DOHH2 (cell line): Measurements from ENCODE around the gene CCIN.

Experiments
- H3F3A ChIP-seq: fragments of 200-600 bp; sonication (generic), shearing (Covaris generic); 2 replicates; pipeline ENCODE4 v1.6.0; 2016; ENCODE audit warnings: antibody characterized with exemption, mild to moderate bottlenecking; ENCODE audit not compliant: control insufficient read depth, insufficient read depth
- H3K27ac ChIP-seq: fragments of 200-600 bp; sonication (generic); 2 replicates; pipeline ENCODE4 v1.5.1; 2014; ENCODE audit warnings: low read depth, mild to moderate bottlenecking, low read length, moderate library complexity
- H3K27me3 ChIP-seq: fragments of 200-600 bp; sonication (generic); 2 replicates; pipeline ENCODE4 v1.6.1; 2014; ENCODE audit warnings: mild to moderate bottlenecking, low read length, mixed read lengths; ENCODE audit not compliant: control insufficient read depth
- H3K36me3 ChIP-seq: fragments of 200-600 bp; sonication (generic); 2 replicates; pipeline ENCODE4 v1.6.1; 2014; ENCODE audit warnings: mild to moderate bottlenecking, low read length, moderate library complexity, mixed read lengths; ENCODE audit not compliant: control insufficient read depth
- H3K4me1 ChIP-seq: fragments of 200-600 bp; sonication (generic); 2 replicates; pipeline ENCODE4 v1.6.1; 2014; ENCODE audit warnings: mild to moderate bottlenecking, low read length, mixed read lengths; ENCODE audit not compliant: control insufficient read depth
- H3K4me2 ChIP-seq: fragments of 200-600 bp; sonication (generic); 2 replicates; pipeline ENCODE4 v1.6.0; 2014; ENCODE audit warnings: mild to moderate bottlenecking, low read length, moderate library complexity
- H3K4me3 ChIP-seq: fragments of 200-600 bp; sonication (generic); 2 replicates; pipeline ENCODE4 v1.5.1; 2014; ENCODE audit warnings: mild to moderate bottlenecking, low read length, mixed read lengths
- H3K79me2 ChIP-seq: fragments of 200-600 bp; sonication (generic); 2 replicates; pipeline ENCODE4 v1.6.1; 2014; ENCODE audit warnings: mild to moderate bottlenecking, low read length, mixed read lengths; ENCODE audit not compliant: control insufficient read depth
- H3K9me2 ChIP-seq: fragments of 200-600 bp; sonication (generic); replicated peaks from 2 replicates; pipeline ENCODE4 v1.6.1; 2014; ENCODE audit warnings: mild to moderate bottlenecking, low read length, mixed read lengths; ENCODE audit not compliant: control insufficient read depth
- H3K9me3 ChIP-seq: fragments of 200-600 bp; sonication (generic); 2 replicates; pipeline ENCODE4 v1.6.1; 2014; ENCODE audit warnings: antibody characterized with exemption, low read length, mixed read lengths; ENCODE audit not compliant: control insufficient read depth, insufficient read depth
- H4K20me1 ChIP-seq: fragments of 200-600 bp; sonication (generic); 2 replicates; pipeline ENCODE4 v1.6.0; 2014; ENCODE audit warnings: low read depth, mild to moderate bottlenecking, antibody characterized with exemption, low read length, moderate library complexity; ENCODE audit not compliant: control insufficient read depth, insufficient read depth
- EZH2phosphoT487 ChIP-seq: fragments of 200-600 bp; sonication (generic); IDR thresholded peaks from 2 replicates; pipeline ENCODE4 v1.6.1; 2017; ENCODE audit warnings: borderline replicate concordance, mild to moderate bottlenecking, antibody characterized with exemption, low read length, moderate library complexity, mixed read lengths
- TF ChIP-seq, protein P1 (sequence below): fragments of 200-600 bp; sonication (generic); IDR thresholded peaks from one replicate; pipeline ENCODE4 v1.5.1; 2014; ENCODE audit warnings: antibody characterized with exemption, mild to moderate bottlenecking, low read depth, low read length; ENCODE audit not compliant: poor library complexity, severe bottlenecking

The CCIN gene

GRCh38 chr9:36169166-36169565 lies at the start of gene CCIN:
CCIN (plus strand) TSS chr9:36169388; CDS start chr9:36169503, 115 bp downstream.
- Histone ChIP-seq H3K4me3 (no peak within 1 kb of the TSS), H3K9me2 (no peaks in the 10 kb centered on the region), H3K79me2 (no peaks in the 10 kb centered on the region), H3K4me1 (peaks cover 6% of the 10 kb centered on the region), H3K27me3 (peaks cover 19% of the 10 kb centered on the region), H3K9me3 (no peaks in the 10 kb centered on the region), H4K20me1 (no peaks in the 10 kb centered on the region), H3K4me2 (no peak within 1 kb of the TSS), H3F3A (no peaks in the 10 kb centered on the region), H3K36me3 (no peaks in the 10 kb centered on the region), H3K27ac (no peak within 1 kb of the TSS)
- no peak for TF ChIP-seq EZH2phosphoT487
- TF ChIP-seq, protein P1, sequence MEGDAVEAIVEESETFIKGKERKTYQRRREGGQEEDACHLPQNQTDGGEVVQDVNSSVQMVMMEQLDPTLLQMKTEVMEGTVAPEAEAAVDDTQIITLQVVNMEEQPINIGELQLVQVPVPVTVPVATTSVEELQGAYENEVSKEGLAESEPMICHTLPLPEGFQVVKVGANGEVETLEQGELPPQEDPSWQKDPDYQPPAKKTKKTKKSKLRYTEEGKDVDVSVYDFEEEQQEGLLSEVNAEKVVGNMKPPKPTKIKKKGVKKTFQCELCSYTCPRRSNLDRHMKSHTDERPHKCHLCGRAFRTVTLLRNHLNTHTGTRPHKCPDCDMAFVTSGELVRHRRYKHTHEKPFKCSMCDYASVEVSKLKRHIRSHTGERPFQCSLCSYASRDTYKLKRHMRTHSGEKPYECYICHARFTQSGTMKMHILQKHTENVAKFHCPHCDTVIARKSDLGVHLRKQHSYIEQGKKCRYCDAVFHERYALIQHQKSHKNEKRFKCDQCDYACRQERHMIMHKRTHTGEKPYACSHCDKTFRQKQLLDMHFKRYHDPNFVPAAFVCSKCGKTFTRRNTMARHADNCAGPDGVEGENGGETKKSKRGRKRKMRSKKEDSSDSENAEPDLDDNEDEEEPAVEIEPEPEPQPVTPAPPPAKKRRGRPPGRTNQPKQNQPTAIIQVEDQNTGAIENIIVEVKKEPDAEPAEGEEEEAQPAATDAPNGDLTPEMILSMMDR, result no peak

GRCh38 chr9:36119476-36119875 lies 49.7 kb upstream of the CCIN start:
- Histone ChIP-seq H3K4me3 (no peak overlapping the region), H3F3A (no peaks in the 10 kb centered on the region), H3K36me3 (no peaks in the 10 kb centered on the region), H3K27ac (no peak overlapping the region), H3K4me2 (no peak overlapping the region), H3K79me2 (no peaks in the 10 kb centered on the region), H3K27me3 (no peaks in the 10 kb centered on the region), H3K9me2 (no peaks in the 10 kb centered on the region), H3K9me3 (no peaks in the 10 kb centered on the region), H4K20me1 (no peaks in the 10 kb centered on the region), H3K4me1 (no peaks in the 10 kb centered on the region)
- no peak for TF ChIP-seq EZH2phosphoT487
- TF ChIP-seq, protein P1, result no peak

GRCh38 chr9:36120705-36121104 lies 48.5 kb upstream of the CCIN start:
- H3K4me1 ChIP-seq, result no peaks in the 10 kb centered on the region
- no peak overlapping the region for H3K4me2 ChIP-seq
- no peaks in the 10 kb centered on the region for H3K9me3 ChIP-seq
- H4K20me1 ChIP-seq, result no peaks in the 10 kb centered on the region
- H3K36me3 ChIP-seq, result no peaks in the 10 kb centered on the region
- H3K9me2 ChIP-seq, result no peaks in the 10 kb centered on the region
- no peak overlapping the region for H3K4me3 ChIP-seq
- H3F3A ChIP-seq, result no peaks in the 10 kb centered on the region
- H3K27me3 ChIP-seq, result no peaks in the 10 kb centered on the region
- no peaks in the 10 kb centered on the region for H3K79me2 ChIP-seq
- H3K27ac ChIP-seq, result no peak overlapping the region
- TF ChIP-seq EZH2phosphoT487, result no peak
- TF ChIP-seq, protein P1, result no peak
